PFSK-1 (cell line): ENCODE measurements around the gene TNFRSF4.

Source experiments
- FOXP2 ChIP-seq: optimal IDR thresholded peaks from 2 replicates; pipeline ENCODE3; 2011; ENCODE audit warnings: borderline replicate concordance, control low read depth, inconsistent platforms; ENCODE audit not compliant: insufficient read depth; ENCODE audit errors: extremely low read length, extremely low read depth
- POLR2AphosphoS5 ChIP-seq: IDR thresholded peaks from 2 replicates; pipeline ENCODE4 v1.6.1; 2012; ENCODE audit warnings: low read depth, mild to moderate bottlenecking, control low read depth, low read length, moderate library complexity
- SIN3A ChIP-seq: IDR thresholded peaks from 2 replicates; pipeline ENCODE4 v1.6.1; 2012; ENCODE audit warnings: mild to moderate bottlenecking, low read length, moderate library complexity, borderline replicate concordance; ENCODE audit not compliant: insufficient read depth
- TAF1 ChIP-seq: IDR thresholded peaks from 2 replicates; pipeline ENCODE4 v1.6.1; 2012; ENCODE audit warnings: low read length, control low read depth, borderline replicate concordance; ENCODE audit not compliant: insufficient read depth
- TF ChIP-seq, protein P1 (sequence below), 2 experiments: IDR thresholded peaks; 2 replicates each; pipeline versions ENCODE4 v1.6.1 to v1.8.0; 2011 to 2012; ENCODE audit warnings: low read depth in 2 of 2, low read length in 2 of 2, control low read depth in 1 of 2, inconsistent platforms in 1 of 2, mild to moderate bottlenecking in 1 of 2, moderate library complexity in 1 of 2; ENCODE audit not compliant: insufficient read depth in 1 of 2

TNFRSF4 gene

DNA sequence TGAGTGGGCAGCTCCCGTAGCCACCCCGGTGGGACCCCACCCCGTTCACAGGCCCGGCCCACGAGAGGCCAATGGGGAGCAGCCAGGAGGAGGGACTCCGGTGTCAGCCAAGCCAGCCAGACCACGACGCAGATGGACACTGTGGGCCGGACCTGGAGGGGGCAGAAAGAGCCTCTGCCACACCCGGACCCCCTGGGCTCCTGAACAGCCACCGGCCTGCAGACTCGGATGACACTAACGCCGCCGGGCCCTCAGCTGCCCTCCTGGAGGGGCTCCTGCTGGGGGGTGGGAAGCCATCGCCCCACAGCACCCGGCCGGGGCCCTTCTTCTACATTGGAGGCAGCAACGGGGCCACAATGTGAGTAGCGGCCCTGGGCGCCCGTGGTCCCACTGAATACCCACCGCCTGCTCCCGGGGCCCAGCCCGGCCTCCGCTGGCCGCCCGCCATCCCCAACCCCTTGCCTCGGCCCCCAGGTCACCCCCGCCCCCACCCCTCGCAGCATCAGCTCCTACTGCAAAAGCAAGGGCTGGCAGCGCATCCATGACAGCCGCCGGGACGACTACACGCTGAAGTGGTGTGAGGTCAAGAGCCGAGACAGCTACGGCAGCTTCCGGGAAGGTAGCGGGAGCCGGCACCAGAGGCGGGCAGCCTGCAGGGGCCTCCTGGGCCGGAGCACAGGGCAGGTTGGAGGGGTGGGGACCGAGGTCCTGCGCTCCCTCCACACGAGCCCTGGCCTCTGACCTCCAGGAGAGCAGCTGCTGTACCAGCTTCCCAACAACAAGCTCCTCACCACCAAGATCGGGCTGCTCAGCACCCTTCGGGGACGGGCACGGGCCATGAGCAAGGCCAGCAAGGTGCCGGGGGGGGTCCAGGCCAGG is 33.7 kb downstream of the TNFRSF4 start:
- TF ChIP-seq POLR2AphosphoS5, result no peak
- TF ChIP-seq TAF1, result no peak
- no peak for TF ChIP-seq SIN3A
- TF ChIP-seq, protein P1, sequence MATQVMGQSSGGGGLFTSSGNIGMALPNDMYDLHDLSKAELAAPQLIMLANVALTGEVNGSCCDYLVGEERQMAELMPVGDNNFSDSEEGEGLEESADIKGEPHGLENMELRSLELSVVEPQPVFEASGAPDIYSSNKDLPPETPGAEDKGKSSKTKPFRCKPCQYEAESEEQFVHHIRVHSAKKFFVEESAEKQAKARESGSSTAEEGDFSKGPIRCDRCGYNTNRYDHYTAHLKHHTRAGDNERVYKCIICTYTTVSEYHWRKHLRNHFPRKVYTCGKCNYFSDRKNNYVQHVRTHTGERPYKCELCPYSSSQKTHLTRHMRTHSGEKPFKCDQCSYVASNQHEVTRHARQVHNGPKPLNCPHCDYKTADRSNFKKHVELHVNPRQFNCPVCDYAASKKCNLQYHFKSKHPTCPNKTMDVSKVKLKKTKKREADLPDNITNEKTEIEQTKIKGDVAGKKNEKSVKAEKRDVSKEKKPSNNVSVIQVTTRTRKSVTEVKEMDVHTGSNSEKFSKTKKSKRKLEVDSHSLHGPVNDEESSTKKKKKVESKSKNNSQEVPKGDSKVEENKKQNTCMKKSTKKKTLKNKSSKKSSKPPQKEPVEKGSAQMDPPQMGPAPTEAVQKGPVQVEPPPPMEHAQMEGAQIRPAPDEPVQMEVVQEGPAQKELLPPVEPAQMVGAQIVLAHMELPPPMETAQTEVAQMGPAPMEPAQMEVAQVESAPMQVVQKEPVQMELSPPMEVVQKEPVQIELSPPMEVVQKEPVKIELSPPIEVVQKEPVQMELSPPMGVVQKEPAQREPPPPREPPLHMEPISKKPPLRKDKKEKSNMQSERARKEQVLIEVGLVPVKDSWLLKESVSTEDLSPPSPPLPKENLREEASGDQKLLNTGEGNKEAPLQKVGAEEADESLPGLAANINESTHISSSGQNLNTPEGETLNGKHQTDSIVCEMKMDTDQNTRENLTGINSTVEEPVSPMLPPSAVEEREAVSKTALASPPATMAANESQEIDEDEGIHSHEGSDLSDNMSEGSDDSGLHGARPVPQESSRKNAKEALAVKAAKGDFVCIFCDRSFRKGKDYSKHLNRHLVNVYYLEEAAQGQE (IDR thresholded peaks at IDR 0.05; ENCODE audit: insufficient read depth in 1 of 2, low read depth in 2 of 2, low read length in 2 of 2), result no peak
- no peak for TF ChIP-seq FOXP2

DNA sequence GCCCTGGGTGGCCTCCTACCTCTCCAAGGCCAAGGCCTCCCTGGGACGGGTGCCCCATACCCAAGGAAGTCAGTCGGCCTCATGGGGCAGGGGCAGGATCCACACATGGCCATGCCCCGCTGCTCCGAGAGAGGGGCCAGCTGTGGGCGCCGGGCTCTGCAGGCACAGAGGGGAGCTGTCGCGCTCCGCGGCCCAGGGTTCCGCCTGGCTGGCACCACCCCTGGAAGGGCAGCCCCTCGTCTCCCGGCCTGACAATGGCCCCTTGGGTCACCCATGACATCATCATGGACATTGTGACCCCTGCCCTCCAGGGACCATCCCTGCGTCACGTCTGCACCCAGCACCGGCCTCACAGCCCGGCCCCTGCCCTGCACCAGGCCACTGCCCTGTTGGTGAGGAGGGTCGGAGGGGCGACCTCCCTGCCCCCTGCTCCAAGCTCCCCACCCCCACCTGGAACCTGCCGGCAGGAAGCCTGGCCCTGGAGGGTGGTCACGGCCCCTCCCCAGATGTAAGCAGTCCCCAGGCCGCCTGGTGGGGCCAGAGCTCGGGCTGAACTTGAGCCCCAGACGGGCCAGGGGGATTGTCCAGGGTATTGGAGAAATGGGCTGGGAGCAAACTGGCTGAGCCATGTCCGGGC is 34.5 kb downstream of the TNFRSF4 start:
- TF ChIP-seq POLR2AphosphoS5 (no peak), TAF1 (no peak), FOXP2 (no peak), SIN3A (no peak)
- TF ChIP-seq, protein P1 (IDR thresholded peaks at IDR 0.05; ENCODE audit: insufficient read depth in 1 of 2, low read depth in 2 of 2, low read length in 2 of 2), result no peak

DNA sequence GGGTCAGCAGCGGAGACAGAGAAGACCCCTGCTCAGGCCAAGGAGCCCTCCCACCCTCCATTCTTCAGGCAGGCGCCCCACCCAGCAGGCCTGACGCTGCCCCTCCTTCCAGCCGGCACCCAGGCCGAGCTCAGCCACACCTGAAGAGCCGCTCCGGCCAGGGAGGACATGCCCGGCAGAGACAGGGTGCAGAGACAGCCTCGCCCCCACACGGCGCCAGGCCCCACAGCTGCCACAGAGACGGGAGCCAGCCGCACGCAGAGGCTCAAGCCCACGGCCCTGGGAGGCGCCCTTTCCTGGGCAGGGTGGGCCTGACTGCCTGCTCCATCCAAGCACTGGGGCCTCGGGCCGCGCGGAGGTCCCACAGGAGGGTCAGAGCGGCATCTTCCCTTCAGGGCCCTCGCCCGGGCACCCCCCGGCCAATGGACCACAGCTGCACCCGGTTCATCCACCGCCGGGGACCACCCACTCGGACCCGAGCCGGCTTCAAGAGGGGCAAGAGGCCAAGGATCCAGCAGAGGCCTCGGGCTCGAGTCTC is 35.1 kb downstream of the TNFRSF4 start:
- TF ChIP-seq SIN3A (no peak), FOXP2 (no peak), TAF1 (no peak), POLR2AphosphoS5 (no peak)
- TF ChIP-seq, protein P1 (IDR thresholded peaks at IDR 0.05; ENCODE audit: insufficient read depth in 1 of 2, low read depth in 2 of 2, low read length in 2 of 2), result no peak

DNA sequence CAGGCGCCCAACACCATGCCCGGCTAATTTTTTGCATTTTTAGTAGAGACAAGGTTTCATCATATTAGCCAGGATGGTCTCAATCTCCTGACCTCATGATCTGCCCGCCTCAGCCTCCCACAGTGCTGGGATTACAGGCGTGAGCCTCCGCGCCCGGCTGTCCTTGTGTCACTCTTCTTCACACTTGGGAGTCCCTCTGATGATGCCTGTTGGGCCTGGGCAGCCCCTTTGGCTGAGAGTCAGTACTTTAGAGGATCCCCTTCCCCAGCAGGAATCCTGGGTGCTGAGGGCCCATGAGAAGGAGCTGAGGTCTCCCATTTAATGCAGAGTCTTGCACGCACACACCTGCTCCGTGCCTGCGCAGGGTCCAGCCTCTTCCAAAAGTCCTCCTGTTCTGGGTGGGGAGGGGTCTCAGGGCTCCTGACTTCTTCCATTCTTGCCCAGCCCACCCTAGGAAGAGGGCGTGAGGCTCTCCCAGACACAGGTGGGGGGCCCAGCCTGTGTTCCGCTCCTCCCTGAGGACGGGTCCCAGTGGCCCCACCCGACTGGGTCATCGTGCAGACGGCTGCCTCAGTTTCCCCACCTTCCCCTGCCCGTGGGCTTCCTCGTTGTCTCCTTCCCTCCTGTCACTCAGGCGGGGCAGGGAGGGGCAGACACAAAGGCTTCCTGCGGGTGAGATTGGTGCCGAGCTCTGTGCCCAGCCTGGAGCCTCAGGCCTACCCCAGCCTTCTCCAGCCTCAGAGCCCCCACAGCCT is 36.3 kb downstream of the TNFRSF4 start:
- TF ChIP-seq TAF1, result no peak
- TF ChIP-seq POLR2AphosphoS5, result no peak
- TF ChIP-seq SIN3A, result no peak
- TF ChIP-seq FOXP2, result no peak
- TF ChIP-seq, protein P1 (IDR thresholded peaks at IDR 0.05; ENCODE audit: insufficient read depth in 1 of 2, low read depth in 2 of 2, low read length in 2 of 2), result no peak
